M059J (cell line): ENCODE data around the gene LMO1. TPM values are rescaled to one million over a fixed set of nuclear protein-coding genes. Genes with fewer than 3 reads are reported as not detected.

Source experiments
- DNase-seq: peaks from one replicate; pipeline ENCODE4 v3.0.0-alpha.2; 2012; ENCODE audit warnings: low read depth
- total RNA-seq: library from RNA; depleted of rRNA; stranded (reverse); fragments of >200 nt; shearing (Covaris generic); gene quantifications from 2 replicates; pipeline ENCODE4 v1.2.3, GENCODE V29; 2014

LMO1 gene
- total RNA-seq, 1 experiment from 2014 or later: not detected

DNA sequence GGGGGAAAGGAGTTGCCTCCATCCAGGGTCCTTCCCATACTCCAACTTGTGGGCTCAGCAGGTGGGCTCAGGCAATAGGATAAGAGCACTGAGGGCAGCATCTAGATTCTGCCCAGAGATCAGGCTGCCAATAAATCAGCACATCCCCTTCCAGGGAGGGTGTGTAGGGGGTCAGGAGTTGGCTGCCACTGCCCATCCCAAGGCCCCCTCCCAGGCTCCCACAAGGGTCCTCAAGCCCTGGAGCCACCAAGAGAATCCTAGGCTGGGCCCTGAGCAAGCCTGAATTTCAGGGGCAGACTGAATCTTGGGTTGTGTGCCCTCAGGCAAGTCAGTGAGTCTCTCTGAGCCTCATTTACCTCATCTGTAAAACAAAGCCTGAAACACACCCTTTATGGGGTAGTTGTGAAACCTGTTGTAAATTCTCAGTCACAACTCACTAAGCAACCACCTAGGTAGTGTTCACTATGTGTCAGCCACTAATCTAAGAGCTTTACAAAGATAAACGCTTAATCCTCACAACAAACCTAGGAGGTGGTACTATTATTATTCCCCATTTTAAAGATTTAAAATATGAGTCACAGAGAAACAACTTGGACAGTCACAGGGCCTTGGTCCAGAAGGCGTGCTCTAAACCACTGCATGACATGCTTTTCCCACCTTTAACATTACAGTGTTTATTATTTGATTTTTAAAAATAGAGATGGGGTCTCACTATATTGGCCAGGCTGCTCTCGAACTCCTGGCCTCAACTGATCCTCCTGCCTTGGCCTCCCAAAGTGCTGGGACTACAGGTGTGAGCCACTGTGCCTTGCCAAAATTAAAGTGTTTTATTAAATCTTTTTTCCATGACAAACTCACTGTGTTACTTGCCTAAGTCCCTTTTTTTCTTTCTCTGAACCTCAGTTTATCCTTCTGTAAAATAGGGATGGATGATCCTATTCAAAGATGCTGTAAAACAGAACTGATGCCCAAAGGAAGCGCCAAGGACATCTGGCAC is 36.2 kb downstream of the LMO1 start:
- DNase-seq: peak; percentile 81

DNA sequence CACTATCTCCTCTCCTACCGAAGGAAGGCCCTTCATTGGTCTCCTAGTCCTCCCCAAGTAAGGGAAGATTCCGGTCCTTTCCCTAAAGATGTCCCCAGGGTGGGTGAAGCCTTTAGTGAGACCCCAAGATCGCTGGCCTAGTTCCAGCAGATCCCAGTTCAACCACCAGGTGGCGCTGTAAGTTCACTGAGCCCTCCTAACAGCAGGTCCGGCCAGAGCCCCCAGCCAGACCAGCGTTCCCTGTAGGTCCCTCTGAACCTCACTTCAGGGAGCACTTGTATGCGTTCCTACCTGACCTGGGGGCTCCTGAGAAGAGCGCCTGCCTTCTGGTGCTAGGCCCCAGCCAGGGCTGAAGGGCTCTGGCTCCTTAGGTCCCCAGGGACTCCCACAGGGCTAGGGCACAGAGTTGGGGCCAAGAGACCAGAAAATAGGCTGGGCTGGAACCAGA is 38.1 kb downstream of the LMO1 start:
- DNase-seq: peak; percentile 62

GRCh38 chr11:8224711-8225110 is 39.0 kb downstream of the LMO1 start:
- no peak for DNase-seq

- no peak for DNase-seq
These were observed 39.5 kb downstream of the LMO1 start for GRCh38 chr11:8224161-8224591.

GRCh38 chr11:8223513-8223900 is 40.2 kb downstream of the LMO1 start:
- no peak for DNase-seq

DNA sequence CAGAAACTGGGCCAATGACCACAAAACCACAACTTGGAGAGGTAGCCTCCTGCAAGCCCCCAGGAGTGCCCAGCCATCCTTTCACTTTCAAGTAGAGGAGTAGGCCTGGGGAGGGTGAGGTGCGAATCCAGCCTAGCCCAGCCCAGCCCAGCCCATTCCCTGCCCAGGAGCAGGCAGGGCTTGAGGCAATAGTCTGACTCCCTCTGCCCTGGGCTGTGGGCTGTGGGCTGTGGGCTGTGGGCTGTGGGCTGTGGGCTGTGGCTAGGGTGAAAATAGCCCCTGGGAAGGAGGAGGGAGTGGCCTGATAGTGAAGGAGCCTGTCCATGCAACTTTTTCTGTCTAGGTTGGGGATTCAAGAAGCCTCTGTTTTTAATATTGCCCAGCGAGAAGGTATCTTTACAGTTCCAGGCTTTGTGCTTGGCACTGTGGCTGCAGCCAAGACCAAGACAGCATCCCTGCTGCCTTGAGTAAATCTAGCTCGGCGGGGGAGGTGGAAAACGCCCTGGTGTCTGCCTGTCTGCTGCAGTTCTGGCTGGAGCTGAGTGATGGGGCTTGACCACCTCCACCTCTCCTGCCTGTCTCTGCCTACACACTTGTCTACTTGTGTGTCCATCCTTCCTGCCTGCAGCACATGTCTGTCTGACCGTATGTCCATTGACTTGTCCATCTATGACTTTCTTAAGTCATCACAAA is 40.7 kb downstream of the LMO1 start:
- DNase-seq: peak; percentile 24

DNA sequence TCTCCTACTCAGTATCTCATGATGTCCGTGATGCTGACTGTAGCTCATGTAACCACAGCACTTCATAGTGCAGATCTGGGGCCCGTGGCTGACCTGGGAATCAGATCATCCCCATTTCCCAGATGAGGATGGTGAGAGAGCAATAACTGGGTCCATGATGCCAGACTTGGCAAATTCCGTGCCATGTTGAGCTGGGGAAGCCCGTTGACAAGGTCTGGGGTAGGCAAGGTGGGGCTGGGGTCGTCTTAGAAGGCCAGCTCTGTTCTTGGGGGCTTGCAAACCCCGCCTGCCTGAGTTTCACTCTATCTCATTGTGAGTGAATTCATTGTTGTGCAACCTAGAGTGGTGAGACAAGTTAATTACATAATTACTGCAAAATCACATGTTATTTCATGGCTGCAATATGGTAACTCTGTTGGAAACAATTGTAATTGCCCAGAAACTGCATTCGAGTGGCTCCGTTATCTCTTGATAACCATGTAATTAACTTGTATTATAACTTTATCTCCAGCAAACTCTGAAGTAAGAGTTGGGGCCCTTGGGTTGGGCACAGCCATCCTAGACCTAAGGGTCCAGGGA is 41.7 kb downstream of the LMO1 start:
- DNase-seq: no peak

- DNase-seq: no peak
These were observed 42.5 kb downstream of the LMO1 start for GRCh38 chr11:8221046-8221723.

DNA sequence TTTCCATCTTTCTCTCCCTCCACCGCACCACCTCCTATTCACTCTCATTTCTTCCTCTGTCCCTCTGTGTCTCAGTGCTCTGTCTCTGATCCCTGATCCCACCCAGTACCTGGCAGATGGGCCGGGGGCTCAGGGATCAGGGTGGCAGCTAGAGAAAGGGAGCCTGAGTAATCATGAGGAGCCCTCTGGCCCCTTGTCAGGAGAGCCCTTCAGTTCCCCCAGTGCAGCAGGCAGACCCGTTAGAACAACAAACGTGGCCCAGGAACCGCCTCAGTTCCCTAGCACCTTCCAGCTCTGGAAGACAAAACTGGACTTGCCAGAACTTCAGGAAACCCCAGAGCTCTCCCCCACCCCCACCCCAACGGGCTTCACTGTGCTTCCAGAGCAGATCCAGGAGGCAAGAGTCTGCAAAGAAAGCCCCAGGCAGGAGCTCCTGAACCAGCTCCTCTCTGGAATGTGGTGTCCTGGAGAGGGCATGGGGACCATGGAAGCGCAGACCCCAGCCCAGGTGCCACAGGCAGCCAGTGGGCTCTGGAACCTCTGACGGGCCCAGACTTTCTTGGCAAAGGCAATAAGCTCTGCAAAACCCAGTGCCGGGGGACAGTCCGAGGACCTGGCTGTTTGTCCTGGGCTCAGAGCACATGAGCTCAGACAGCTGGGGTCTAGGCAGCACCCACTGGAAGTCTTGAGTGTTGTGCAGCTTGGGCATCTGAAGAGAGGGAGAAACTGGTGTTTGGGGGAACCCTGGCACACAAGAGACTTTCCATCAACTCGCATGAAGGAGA is 43.2 kb downstream of the LMO1 start:
- no peak for DNase-seq

- peak; percentile 64 for DNase-seq
These were observed 44.2 kb downstream of the LMO1 start for GRCh38 chr11:8219257-8220021.

GRCh38 chr11:8218840-8219239 is 44.8 kb downstream of the LMO1 start:
- DNase-seq: no peak

- DNase-seq: no peak
These were observed 45.3 kb downstream of the LMO1 start for GRCh38 chr11:8218409-8218808.

GRCh38 chr11:8217926-8218325 is 45.8 kb downstream of the LMO1 start:
- no peak for DNase-seq

DNA sequence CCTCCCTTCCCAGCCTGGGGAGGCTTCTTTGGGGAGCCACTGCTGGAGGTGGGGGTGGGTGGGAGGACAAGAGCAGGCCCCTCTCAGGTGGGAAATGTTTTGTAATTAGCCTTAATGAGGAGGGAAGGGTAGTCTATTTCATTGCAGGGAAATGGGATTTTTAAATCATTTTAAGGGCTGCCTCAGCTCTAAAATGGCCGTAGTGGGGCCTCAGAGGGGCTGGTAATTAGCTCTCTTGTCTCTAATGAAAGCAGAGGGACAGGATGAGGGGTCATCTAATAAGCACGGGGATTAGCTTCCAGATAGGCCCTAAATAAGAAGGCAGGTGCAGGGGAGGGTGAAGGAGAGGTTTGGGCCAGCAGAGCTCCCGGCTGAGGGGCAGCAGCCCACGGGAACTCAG is 46.5 kb downstream of the LMO1 start:
- no peak for DNase-seq

- no peak for DNase-seq
These were observed 50.3 kb downstream of the LMO1 start for GRCh38 chr11:8213376-8213775.

- no peak for DNase-seq
These were observed 54.4 kb downstream of the LMO1 start for GRCh38 chr11:8209208-8209807.

DNA sequence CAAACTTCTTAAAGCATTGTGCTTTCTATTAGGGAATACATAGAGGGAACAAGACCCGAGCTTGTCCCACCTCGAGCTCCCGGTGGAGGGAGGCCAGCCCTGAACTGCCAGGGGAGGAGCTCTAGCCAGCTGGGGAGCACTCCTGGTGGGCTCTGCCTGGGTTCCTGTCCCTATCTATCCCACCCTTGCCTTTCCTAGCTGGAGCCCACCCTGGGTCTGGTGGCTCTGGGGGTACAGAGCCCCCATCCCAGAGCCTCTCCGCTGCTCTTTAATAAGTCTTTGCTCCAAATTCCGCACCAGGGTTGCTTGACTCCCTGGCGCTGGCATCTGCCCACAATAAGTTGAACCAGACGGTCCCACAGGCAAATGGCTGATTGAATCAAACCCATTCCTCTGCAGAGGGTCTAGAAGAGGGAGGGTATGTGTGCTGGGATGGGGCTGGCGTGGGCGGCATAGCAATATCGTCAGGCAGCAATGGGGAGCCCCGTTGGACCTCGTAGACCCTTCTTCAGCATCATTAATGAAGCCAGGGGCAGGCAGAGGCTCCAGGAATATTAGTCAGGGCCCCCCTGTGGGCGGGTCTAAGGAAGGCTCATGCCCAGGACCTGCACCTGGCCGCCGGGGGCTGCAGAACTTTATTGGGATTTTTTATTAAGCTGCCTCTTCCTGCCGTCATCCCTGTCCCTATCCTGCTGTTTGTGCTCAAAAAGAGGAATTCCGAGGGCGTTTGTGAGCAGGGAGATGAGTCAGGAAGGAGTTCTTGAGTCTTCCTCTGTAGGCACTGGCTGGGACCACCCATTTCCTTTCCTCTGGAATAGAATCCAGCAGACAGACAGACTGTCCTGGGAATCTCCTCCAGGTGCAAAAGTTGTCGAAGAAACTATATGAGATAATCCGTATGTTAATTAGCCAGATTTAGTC is 56.3 kb downstream of the LMO1 start:
- no peak for DNase-seq

- DNase-seq: no peak
These were observed 57.2 kb downstream of the LMO1 start for GRCh38 chr11:8206251-8207079.
